CD4-positive, CD25-positive, alpha-beta regulatory T cell (primary cell): Measurements from ENCODE around the gene PPEF1. TPM values are rescaled to one million over a fixed set of nuclear protein-coding genes. Genes with fewer than 3 reads are reported as not detected.
"Not testable (repeated sequence)": the region's sequence is repeated elsewhere in the genome, so short reads cannot be mapped to it uniquely, and the experiment has no call there.

Experiments
- ATAC-seq, 2 donors: fragments of 150-1000 bp; cut with Tn5 transposase; one replicate each; pipeline ENCODE4 v1.10.0; 2021; ENCODE audit warnings: low read depth in 2 of 2, moderate number of reproducible peaks in 2 of 2, moderate library complexity in 1 of 2
- DNase-seq, 3 donors: peaks; one replicate each; pipeline versions ENCODE4 v3.0.0 to v3.0.0-alpha.2; 2012 to 2022; ENCODE audit warnings: mixed read lengths in 1 of 3
- H3K27ac ChIP-seq: one replicate; pipeline ENCODE4 v1.7.0; 2013; ENCODE audit warnings: mild to moderate bottlenecking, low read length; ENCODE audit not compliant: insufficient read depth, poor library complexity, severe bottlenecking
- H3K27me3 ChIP-seq: one replicate; pipeline ENCODE4 v1.7.0; 2013; ENCODE audit warnings: low read length; ENCODE audit not compliant: control insufficient read depth, insufficient read depth
- H3K36me3 ChIP-seq: one replicate; pipeline ENCODE4 v1.7.0; 2013; ENCODE audit warnings: mild to moderate bottlenecking, low read length, moderate library complexity; ENCODE audit not compliant: control insufficient read depth, insufficient read depth
- H3K4me1 ChIP-seq: 2 replicates; pipeline ENCODE4 v1.7.0; 2013; ENCODE audit warnings: mild to moderate bottlenecking, low read length; ENCODE audit not compliant: insufficient read depth, control insufficient read depth, poor library complexity, severe bottlenecking
- H3K4me3 ChIP-seq: one replicate; pipeline ENCODE4 v1.7.0; 2013; ENCODE audit warnings: low read depth, mild to moderate bottlenecking, low read length, moderate library complexity
- H3K9me3 ChIP-seq, 2 experiments: 1 replicate in 1 of 2; 2 replicates in 1 of 2; pipeline ENCODE4 v1.7.0; 2013; ENCODE audit warnings: low read length in 2 of 2, mild to moderate bottlenecking in 1 of 2, moderate library complexity in 1 of 2; ENCODE audit not compliant: control insufficient read depth in 2 of 2
- H3K27ac Mint-ChIP-seq, 3 donors: one replicate each; pipeline ENCODE4 v1.8.0; 2020 to 2022; ENCODE audit warnings: mild to moderate bottlenecking in 3 of 3, mixed read lengths in 3 of 3, moderate library complexity in 2 of 3
- H3K27me3 Mint-ChIP-seq: one replicate; pipeline ENCODE4 v1.8.0; 2022; ENCODE audit warnings: mild to moderate bottlenecking, mixed read lengths
- H3K36me3 Mint-ChIP-seq: one replicate; pipeline ENCODE4 v1.8.0; 2020; ENCODE audit warnings: mixed read lengths
- H3K4me1 Mint-ChIP-seq, 4 donors: one replicate each; pipeline ENCODE4 v1.8.0; 2020 to 2022; ENCODE audit warnings: mixed read lengths in 4 of 4, mild to moderate bottlenecking in 1 of 4
- H3K4me3 Mint-ChIP-seq, 4 donors: one replicate each; pipeline ENCODE4 v1.8.0; 2020 to 2022; ENCODE audit warnings: mild to moderate bottlenecking in 4 of 4, mixed read lengths in 4 of 4, moderate library complexity in 3 of 4
- H3K9me3 Mint-ChIP-seq, 7 donors: one replicate each; pipeline ENCODE4 v1.8.0; 2020 to 2022; ENCODE audit warnings: mixed read lengths in 7 of 7, mild to moderate bottlenecking in 3 of 7, moderate library complexity in 2 of 7
- polyA plus RNA-seq, 4 donors: library from polyadenylated mRNA; unstranded; fragments of 300-500 nt; fragmentation: Illumina TruSeq; gene quantifications; one replicate each; pipeline ENCODE4 v1.2.3, GENCODE V29; 2021
- total RNA-seq: library from RNA; stranded (reverse); gene quantifications from one replicate; pipeline ENCODE4 v1.2.3, GENCODE V29; 2022

Gene PPEF1
- total and polyA plus RNA-seq, 5 donors from 2014 or later: 0.59 TPM; not detected in 4

DNA sequence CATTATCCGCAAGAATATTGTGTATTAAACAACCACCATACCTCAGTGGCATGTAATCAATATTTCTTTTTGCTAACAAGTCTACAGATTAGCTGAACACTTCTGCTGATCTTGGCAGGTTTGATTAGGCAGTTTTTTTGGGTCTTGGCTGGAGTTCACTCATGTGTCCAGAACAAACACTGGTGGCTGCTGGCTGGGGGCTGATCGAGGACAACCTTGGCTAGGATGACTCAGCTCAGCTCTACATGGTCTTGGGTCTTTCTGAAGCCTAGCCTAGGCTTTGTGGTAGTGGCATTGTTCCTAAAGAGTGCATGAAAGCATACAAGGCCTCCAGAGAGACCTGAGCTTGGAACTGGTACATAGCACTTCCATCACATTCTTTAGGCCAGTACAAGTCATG lies 41.1 kb downstream of the PPEF1 start:
- Mint-ChIP-seq H3K36me3 (no peaks in the 10 kb centered on the region), H3K27me3 (no peaks in the 10 kb centered on the region), H3K27ac (no peak overlapping the region), H3K4me3 (no peak overlapping the region), H3K9me3 (peaks cover 0 to 4% (median 0%) of the 10 kb centered on the region in 7 donors), H3K4me1 (no peaks in the 10 kb centered on the region)
- H3K4me1 ChIP-seq: no peaks in the 10 kb centered on the region
- ATAC-seq (no peak), DNase-seq (no peak)
- no peaks in the 10 kb centered on the region for H3K36me3 ChIP-seq
- H3K9me3 ChIP-seq: no peaks in the 10 kb centered on the region
- no peak overlapping the region for H3K4me3 ChIP-seq
- no peak overlapping the region for H3K27ac ChIP-seq
- H3K27me3 ChIP-seq: no peaks in the 10 kb centered on the region

- no peak overlapping the region for H3K4me3 Mint-ChIP-seq
- no peaks in the 10 kb centered on the region for H3K9me3 ChIP-seq
- DNase-seq (no peak), ATAC-seq (no peak)
- H3K27ac ChIP-seq: no peak overlapping the region
- H3K27ac Mint-ChIP-seq: no peak overlapping the region
- H3K27me3 ChIP-seq: no peaks in the 10 kb centered on the region
- H3K4me1 Mint-ChIP-seq: no peaks in the 10 kb centered on the region
- no peaks in the 10 kb centered on the region for H3K36me3 ChIP-seq
- H3K4me1 ChIP-seq: no peaks in the 10 kb centered on the region
- no peaks in the 10 kb centered on the region for H3K27me3 Mint-ChIP-seq
- no peaks in the 10 kb centered on the region for H3K9me3 Mint-ChIP-seq
- no peaks in the 10 kb centered on the region for H3K36me3 Mint-ChIP-seq
- H3K4me3 ChIP-seq: no peak overlapping the region
Measured at GRCh38 chrX:18753631-18754030, 46.2 kb downstream of the PPEF1 start.

DNA sequence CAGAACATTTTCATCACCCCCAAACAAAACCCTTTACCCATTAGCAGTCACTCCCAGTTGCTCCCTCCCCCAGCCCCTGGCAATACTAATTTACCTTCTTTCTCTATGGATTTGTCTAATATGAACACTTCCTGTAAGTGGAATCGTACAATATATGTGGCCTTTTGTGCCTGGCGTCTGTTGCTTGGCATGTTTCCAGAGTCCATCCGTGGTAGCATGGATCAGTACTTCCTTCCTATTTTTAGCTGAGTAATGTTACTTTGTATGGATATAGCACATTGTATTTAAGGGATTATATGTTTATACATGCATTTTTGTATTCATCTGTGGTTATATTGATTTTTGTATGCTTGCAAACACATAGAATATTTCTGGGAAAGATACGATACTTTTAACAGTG lies 48.2 kb downstream of the PPEF1 start:
- H3K36me3 Mint-ChIP-seq: no peaks in the 10 kb centered on the region
- Histone ChIP-seq H3K9me3 (no peaks in the 10 kb centered on the region), H3K4me3 (no peak overlapping the region), H3K4me1 (no peaks in the 10 kb centered on the region), H3K36me3 (no peaks in the 10 kb centered on the region), H3K27me3 (no peaks in the 10 kb centered on the region), H3K27ac (no peak overlapping the region)
- DNase-seq (no peak), ATAC-seq (no peak)
- H3K27ac Mint-ChIP-seq: no peak overlapping the region
- no peaks in the 10 kb centered on the region for H3K27me3 Mint-ChIP-seq
- H3K9me3 Mint-ChIP-seq: no peaks in the 10 kb centered on the region
- H3K4me3 Mint-ChIP-seq: no peak overlapping the region
- H3K4me1 Mint-ChIP-seq: no peaks in the 10 kb centered on the region

DNA sequence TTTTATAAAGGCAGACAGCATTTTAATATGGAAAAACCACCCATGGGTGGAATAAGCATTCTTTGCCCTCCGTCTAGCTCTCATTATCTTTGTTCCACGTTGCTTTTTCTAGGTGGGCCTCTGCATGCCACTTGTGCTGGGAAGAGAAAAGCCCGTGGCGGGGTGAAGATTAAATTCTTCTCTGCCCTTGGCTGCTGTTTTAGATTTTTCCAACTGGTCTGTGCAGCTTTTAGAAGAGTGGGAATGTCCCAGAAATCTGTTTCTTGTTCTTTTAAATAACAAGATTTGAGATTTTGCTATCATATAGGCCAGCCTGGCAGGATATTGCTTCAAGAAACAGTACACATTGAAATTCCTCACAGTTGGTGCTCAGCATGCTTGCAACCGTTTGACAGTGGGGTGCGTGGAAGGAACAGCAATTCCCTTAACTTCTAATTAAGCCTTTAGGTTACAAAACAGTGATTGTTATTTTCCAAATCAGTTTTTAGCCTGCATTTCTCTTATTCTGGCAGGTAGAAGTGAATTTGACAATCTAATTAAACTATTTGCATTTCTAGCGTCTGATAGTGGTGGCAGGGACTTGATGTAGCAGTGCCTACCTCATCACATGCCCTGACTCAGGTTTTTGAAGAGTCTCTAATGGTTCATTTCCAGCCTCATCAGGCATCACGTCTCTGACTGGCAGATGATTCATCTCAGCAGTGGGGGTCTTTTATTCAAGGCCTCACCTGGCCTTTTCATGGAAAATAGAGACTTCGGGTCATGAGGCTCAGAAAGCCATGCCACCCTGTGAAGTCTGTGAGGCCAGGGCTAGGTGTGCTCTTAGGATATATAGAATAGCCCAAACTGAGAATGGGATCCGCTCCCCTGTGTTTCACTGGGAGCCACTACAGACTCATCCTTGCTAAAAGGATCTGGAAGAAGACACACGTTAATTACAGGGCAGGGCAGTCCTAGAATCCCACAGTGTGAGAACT lies 50.8 kb downstream of the PPEF1 start:
- Mint-ChIP-seq H3K27me3 (no peaks in the 10 kb centered on the region), H3K36me3 (no peaks in the 10 kb centered on the region), H3K9me3 (no peaks in the 10 kb centered on the region), H3K4me1 (no peaks in the 10 kb centered on the region), H3K4me3 (no peak overlapping the region), H3K27ac (no peak overlapping the region)
- ATAC-seq (no peak), DNase-seq (no peak)
- Histone ChIP-seq H3K27me3 (no peaks in the 10 kb centered on the region), H3K9me3 (no peaks in the 10 kb centered on the region), H3K4me1 (no peaks in the 10 kb centered on the region), H3K27ac (no peak overlapping the region), H3K36me3 (no peaks in the 10 kb centered on the region), H3K4me3 (no peak overlapping the region)

GRCh38 chrX:18761750-18762149 lies 54.3 kb downstream of the PPEF1 start:
- Histone ChIP-seq H3K4me1 (no peaks in the 10 kb centered on the region), H3K27ac (no peak overlapping the region), H3K27me3 (no peaks in the 10 kb centered on the region), H3K9me3 (no peaks in the 10 kb centered on the region), H3K4me3 (no peak overlapping the region), H3K36me3 (no peaks in the 10 kb centered on the region)
- Mint-ChIP-seq H3K36me3 (no peaks in the 10 kb centered on the region), H3K4me3 (no peak overlapping the region), H3K27ac (no peak overlapping the region), H3K9me3 (no peaks in the 10 kb centered on the region), H3K4me1 (no peaks in the 10 kb centered on the region), H3K27me3 (peaks cover 2% of the 10 kb centered on the region)
- ATAC-seq (no peak), DNase-seq (no peak)

DNA sequence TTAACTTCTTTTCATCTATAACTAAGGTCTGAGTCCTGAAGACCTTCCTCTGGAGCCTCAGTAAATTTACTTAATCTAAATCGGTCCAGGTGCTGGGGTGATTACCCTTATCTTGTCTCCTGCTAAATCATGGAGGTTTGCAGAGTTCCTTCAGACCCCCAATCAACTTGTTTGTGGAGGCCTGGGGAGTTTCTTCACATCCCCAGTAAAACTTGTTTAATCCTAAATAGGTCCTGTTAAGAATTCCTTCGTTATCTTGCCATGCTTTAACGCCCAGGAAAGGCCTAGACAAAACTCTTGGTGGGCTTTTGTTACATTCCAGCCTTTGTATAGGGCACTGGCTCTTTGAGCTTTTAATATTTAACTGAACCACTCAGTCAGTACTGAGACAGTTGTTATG lies 55.7 kb downstream of the PPEF1 start:
- H3K27me3 ChIP-seq, H3K4me1 ChIP-seq, H3K36me3 ChIP-seq, H3K4me3 ChIP-seq, H3K27ac ChIP-seq, H3K27ac Mint-ChIP-seq, H3K9me3 Mint-ChIP-seq, H3K4me3 Mint-ChIP-seq, H3K27me3 Mint-ChIP-seq, ATAC-seq, H3K36me3 Mint-ChIP-seq, H3K9me3 ChIP-seq, H3K4me1 Mint-ChIP-seq, DNase-seq: not testable (repeated sequence)

GRCh38 chrX:18769364-18769763 lies 61.9 kb downstream of the PPEF1 start:
- H3K9me3 ChIP-seq: no peaks in the 10 kb centered on the region
- ATAC-seq (no peak), DNase-seq (no peak)
- no peak overlapping the region for H3K27ac Mint-ChIP-seq
- H3K4me1 Mint-ChIP-seq: no peaks in the 10 kb centered on the region
- H3K4me3 Mint-ChIP-seq: no peak overlapping the region
- no peak overlapping the region for H3K4me3 ChIP-seq
- no peak overlapping the region for H3K27ac ChIP-seq
- H3K36me3 ChIP-seq: no peaks in the 10 kb centered on the region
- H3K27me3 ChIP-seq: no peaks in the 10 kb centered on the region
- peaks cover 4% of the 10 kb centered on the region for H3K27me3 Mint-ChIP-seq
- no peaks in the 10 kb centered on the region for H3K36me3 Mint-ChIP-seq
- peaks cover 0 to 7% (median 2%) of the 10 kb centered on the region in 7 donors for H3K9me3 Mint-ChIP-seq
- no peaks in the 10 kb centered on the region for H3K4me1 ChIP-seq
